PFSK-1 (cell line): Measurements from ENCODE around the gene HOMER3.

Source experiments
- FOXP2 ChIP-seq: optimal IDR thresholded peaks from 2 replicates; pipeline ENCODE3; 2011; ENCODE audit warnings: borderline replicate concordance, control low read depth, inconsistent platforms; ENCODE audit not compliant: insufficient read depth; ENCODE audit errors: extremely low read length, extremely low read depth
- POLR2AphosphoS5 ChIP-seq: IDR thresholded peaks from 2 replicates; pipeline ENCODE4 v1.6.1; 2012; ENCODE audit warnings: low read depth, mild to moderate bottlenecking, control low read depth, low read length, moderate library complexity
- REST ChIP-seq, 2 experiments: IDR thresholded peaks; 2 replicates each; pipeline versions ENCODE4 v1.6.1 to v1.8.0; 2011 to 2012; ENCODE audit warnings: low read depth in 2 of 2, low read length in 2 of 2, control low read depth in 1 of 2, inconsistent platforms in 1 of 2, mild to moderate bottlenecking in 1 of 2, moderate library complexity in 1 of 2; ENCODE audit not compliant: insufficient read depth in 1 of 2
- SIN3A ChIP-seq: IDR thresholded peaks from 2 replicates; pipeline ENCODE4 v1.6.1; 2012; ENCODE audit warnings: mild to moderate bottlenecking, low read length, moderate library complexity, borderline replicate concordance; ENCODE audit not compliant: insufficient read depth
- TAF1 ChIP-seq: IDR thresholded peaks from 2 replicates; pipeline ENCODE4 v1.6.1; 2012; ENCODE audit warnings: low read length, control low read depth, borderline replicate concordance; ENCODE audit not compliant: insufficient read depth

HOMER3 gene

GRCh38 chr19:18901491-18901890 lies 39.5 kb downstream of the HOMER3 start:
- TF ChIP-seq TAF1 (no peak), POLR2AphosphoS5 (no peak), SIN3A (no peak), REST (IDR thresholded peaks at IDR 0.05; ENCODE audit: insufficient read depth in 1 of 2, low read depth in 2 of 2, low read length in 2 of 2) (no peak), FOXP2 (no peak)

- TF ChIP-seq REST (IDR thresholded peaks at IDR 0.05; ENCODE audit: insufficient read depth in 1 of 2, low read depth in 2 of 2, low read length in 2 of 2) = no peak
- no peak for TF ChIP-seq SIN3A
- TF ChIP-seq POLR2AphosphoS5 = no peak
- no peak for TF ChIP-seq TAF1
- no peak for TF ChIP-seq FOXP2
Observed at GRCh38 chr19:18900700-18901481, 40.1 kb downstream of the HOMER3 start.

GRCh38 chr19:18899624-18900560 lies 41.1 kb downstream of the HOMER3 start:
- no peak for TF ChIP-seq TAF1
- no peak for TF ChIP-seq SIN3A
- no peak for TF ChIP-seq REST (IDR thresholded peaks at IDR 0.05; ENCODE audit: insufficient read depth in 1 of 2, low read depth in 2 of 2, low read length in 2 of 2)
- TF ChIP-seq FOXP2 = no peak
- no peak for TF ChIP-seq POLR2AphosphoS5

- TF ChIP-seq POLR2AphosphoS5 = no peak
- TF ChIP-seq TAF1 = no peak
- TF ChIP-seq SIN3A = no peak
- TF ChIP-seq FOXP2 = no peak
- no peak for TF ChIP-seq REST (IDR thresholded peaks at IDR 0.05; ENCODE audit: insufficient read depth in 1 of 2, low read depth in 2 of 2, low read length in 2 of 2)
Observed at GRCh38 chr19:18898607-18899408, 42.2 kb downstream of the HOMER3 start.
